ENCODE results near the gene PARD3. TPM values are rescaled to one million over a fixed set of nuclear protein-coding genes. Genes with fewer than 3 reads are reported as not detected.

PARD3 gene
- total RNA-seq, 1 donor from 2014 or later = 37.5 TPM

- no peak for TF ChIP-seq CTCF (IDR thresholded peaks at IDR 0.05)
- Histone ChIP-seq H3K36me3 (no peaks in the 10 kb centered on the region), H3K4me3 (no peak overlapping the region), H3K4me1 (peaks cover 4 to 5% of the 10 kb centered on the region in 2 donors), H3K9me3 (peaks cover 0 to 5% of the 10 kb centered on the region in 2 donors), H3K27ac (no peak overlapping the region), H3K27me3 (no peaks in the 10 kb centered on the region)
- no peak for DNase-seq (ENCODE audit: low spot score in 2 of 2)
- intact Hi-C loops (cut with DNase I) = no loop called here
Observed at GRCh38 chr10:34083567-34083966, 731.5 kb downstream of the PARD3 start.

GRCh38 chr10:34081948-34082347 is 733.1 kb downstream of the PARD3 start:
- no peak overlapping the region for H3K27ac ChIP-seq

GRCh38 chr10:34081347-34081743 is 733.8 kb downstream of the PARD3 start:
- H3K27me3 ChIP-seq = no peaks in the 10 kb centered on the region
- no peak for TF ChIP-seq CTCF (IDR thresholded peaks at IDR 0.05)
- H3K4me3 ChIP-seq = no peak overlapping the region
- H3K9me3 ChIP-seq = peaks cover 0 to 5% of the 10 kb centered on the region in 2 donors
- no peaks in the 10 kb centered on the region for H3K36me3 ChIP-seq
- DNase-seq (ENCODE audit: low spot score in 2 of 2) = no peak
- peaks cover 7 to 13% of the 10 kb centered on the region in 2 donors for H3K4me1 ChIP-seq
- H3K27ac ChIP-seq = no peak overlapping the region
- intact Hi-C loops (cut with DNase I) = no loop called here

More at GRCh38 chr10:34081948-34082347, 733.1 kb downstream of the PARD3 start:
- Histone ChIP-seq H3K4me3 (no peak overlapping the region), H3K9me3 (peaks cover 0 to 5% of the 10 kb centered on the region in 2 donors), H3K36me3 (no peaks in the 10 kb centered on the region), H3K27me3 (no peaks in the 10 kb centered on the region), H3K4me1 (peaks cover 7 to 13% of the 10 kb centered on the region in 2 donors)
- TF ChIP-seq CTCF (IDR thresholded peaks at IDR 0.05) = no peak
- DNase-seq (ENCODE audit: low spot score in 2 of 2) = no peak
- intact Hi-C loops (cut with DNase I) = no loop called here

GRCh38 chr10:34080485-34081346 is 734.4 kb downstream of the PARD3 start:
- peaks cover 7 to 13% of the 10 kb centered on the region in 2 donors for H3K4me1 ChIP-seq
- DNase-seq (ENCODE audit: low spot score in 2 of 2) = no peak
- no peaks in the 10 kb centered on the region for H3K36me3 ChIP-seq
- TF ChIP-seq CTCF (IDR thresholded peaks at IDR 0.05) = no peak
- no peak overlapping the region for H3K4me3 ChIP-seq
- intact Hi-C loops (cut with DNase I) = no loop called here
- H3K27me3 ChIP-seq = no peaks in the 10 kb centered on the region
- no peak overlapping the region for H3K27ac ChIP-seq
- H3K9me3 ChIP-seq = peaks cover 0 to 5% of the 10 kb centered on the region in 2 donors

GRCh38 chr10:34079702-34080484 is 735.2 kb downstream of the PARD3 start:
- Histone ChIP-seq H3K27ac (peak overlapping the region in 1 of 2 donors; percentile 62), H3K27me3 (no peaks in the 10 kb centered on the region), H3K4me3 (no peak overlapping the region), H3K36me3 (no peaks in the 10 kb centered on the region), H3K4me1 (peaks cover 7 to 13% of the 10 kb centered on the region in 2 donors), H3K9me3 (peaks cover 0 to 5% of the 10 kb centered on the region in 2 donors)
- no peak for DNase-seq (ENCODE audit: low spot score in 2 of 2)
- no peak for TF ChIP-seq CTCF (IDR thresholded peaks at IDR 0.05)
- intact Hi-C loops (cut with DNase I) = loop anchor here (1.0 to 5.0 kb wide), 3 partner anchors 23 to 202 kb away; no protein-coding TSS in a partner anchor
